ENCODE data around the gene TXNDC2.

DNA sequence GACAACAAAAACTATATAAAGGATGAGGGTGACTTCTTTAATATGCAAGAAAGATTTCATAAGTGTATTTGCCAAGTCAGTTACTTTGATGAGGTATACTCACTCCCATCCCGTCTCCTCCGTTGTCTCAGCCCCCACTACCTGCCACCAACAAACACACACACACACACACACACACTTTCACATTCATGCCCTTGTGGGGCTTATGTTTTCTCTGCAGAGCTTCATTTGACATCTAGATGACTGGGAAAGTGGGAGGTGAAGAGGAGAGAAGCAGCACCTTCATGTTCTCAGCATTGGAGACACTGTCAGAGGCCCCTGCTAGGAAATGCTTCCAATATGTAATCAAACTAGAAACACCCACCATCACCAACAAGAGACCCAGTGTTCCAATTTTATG is 22.5 kb upstream of the TXNDC2 start:
- TF ChIP-seq, protein P1, sequence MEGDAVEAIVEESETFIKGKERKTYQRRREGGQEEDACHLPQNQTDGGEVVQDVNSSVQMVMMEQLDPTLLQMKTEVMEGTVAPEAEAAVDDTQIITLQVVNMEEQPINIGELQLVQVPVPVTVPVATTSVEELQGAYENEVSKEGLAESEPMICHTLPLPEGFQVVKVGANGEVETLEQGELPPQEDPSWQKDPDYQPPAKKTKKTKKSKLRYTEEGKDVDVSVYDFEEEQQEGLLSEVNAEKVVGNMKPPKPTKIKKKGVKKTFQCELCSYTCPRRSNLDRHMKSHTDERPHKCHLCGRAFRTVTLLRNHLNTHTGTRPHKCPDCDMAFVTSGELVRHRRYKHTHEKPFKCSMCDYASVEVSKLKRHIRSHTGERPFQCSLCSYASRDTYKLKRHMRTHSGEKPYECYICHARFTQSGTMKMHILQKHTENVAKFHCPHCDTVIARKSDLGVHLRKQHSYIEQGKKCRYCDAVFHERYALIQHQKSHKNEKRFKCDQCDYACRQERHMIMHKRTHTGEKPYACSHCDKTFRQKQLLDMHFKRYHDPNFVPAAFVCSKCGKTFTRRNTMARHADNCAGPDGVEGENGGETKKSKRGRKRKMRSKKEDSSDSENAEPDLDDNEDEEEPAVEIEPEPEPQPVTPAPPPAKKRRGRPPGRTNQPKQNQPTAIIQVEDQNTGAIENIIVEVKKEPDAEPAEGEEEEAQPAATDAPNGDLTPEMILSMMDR (IDR thresholded peaks at IDR 0.05), result no peak
- TF ChIP-seq POLR2A (IDR thresholded peaks at IDR 0.05), result no peak
